CD4-positive, alpha-beta T cell treated with Interleukin-15 for 4 hours (primary cell): ENCODE measurements around the gene SLC25A33.

Experiments used
- DNase-seq: peaks from one replicate; pipeline ENCODE4 v3.0.0-alpha.2; 2020; ENCODE audit warnings: low spot score

Gene SLC25A33

DNA sequence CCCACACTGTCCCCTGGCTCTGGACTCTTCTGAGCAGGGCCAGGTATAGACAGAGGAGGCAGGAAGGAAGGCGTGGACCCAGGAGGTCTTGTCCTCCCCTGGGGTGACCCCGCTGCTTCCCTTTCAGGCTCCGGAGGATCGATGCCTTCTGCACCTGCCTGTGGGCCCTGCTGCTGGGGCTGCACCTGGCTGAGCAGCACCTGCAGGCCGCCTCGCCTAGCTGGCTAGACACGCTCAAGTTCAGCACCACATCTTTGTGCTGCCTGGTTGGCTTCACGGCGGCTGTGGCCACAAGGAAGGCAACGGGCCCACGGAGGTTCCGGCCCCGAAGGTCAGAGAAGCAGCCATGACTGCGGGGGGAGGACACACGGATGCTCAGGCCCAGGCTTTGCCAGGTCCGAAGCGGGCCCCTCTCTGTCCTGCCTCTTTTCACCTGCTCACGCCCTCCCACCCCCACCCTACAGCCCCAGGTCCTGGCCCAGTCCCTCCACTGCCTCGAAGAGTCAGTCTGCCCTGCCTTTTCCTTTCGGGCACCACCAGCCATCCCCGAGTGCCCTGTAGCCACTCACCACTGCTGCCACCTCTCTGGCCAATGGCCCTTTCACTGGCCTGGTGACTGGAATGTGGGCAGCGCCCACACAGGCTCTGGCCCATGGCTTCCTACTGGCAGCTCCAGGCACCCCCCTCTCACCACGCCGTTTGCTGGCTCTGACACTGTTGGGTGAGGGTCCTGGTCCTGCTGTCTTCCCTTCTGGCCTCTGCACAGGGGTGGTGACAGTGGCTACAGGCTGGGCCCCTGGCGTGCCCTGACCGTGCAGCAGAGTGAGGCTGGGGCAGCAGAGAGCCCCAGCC lies 62.9 kb downstream of the SLC25A33 start:
- DNase-seq = no peak

DNA sequence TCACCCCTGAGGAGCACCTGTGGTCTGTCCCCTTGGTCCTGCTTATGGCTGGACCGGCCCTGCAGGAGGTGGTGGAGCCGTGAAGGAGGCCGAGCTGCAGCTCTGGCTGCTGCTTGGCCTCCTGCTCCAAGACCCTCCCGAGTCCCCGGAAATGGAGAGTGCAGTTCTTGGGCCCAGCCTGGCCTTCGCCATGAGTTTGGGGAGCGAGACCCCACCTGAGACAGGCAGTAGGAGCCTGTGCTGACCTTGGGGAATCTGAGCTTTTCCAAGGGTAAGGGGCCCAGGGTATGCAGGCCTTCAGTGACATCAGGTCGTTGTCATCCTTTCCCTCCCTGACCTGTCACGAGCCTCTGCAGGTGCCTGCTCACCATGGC lies 63.5 kb downstream of the SLC25A33 start:
- no peak for DNase-seq

DNA sequence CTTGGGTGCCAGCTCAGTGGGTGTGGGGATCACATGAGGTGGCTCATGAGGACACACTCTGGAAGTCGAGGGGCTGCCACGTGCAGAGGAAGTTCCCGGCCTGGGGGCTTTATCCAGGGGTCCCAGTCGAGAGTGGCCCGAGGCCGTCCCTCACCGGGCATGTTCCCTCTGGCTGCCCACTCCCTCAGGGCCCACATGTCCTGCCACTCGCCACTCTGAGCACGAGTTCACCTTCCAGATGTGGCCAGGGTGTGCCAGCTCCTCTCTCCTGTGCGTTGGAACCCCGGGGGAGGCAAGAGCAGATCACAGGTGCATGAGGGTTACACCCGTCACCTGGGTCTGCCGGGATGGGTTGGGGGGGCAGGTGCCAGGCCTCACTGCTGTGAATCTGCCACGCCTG lies 64.0 kb downstream of the SLC25A33 start:
- DNase-seq = no peak

DNA sequence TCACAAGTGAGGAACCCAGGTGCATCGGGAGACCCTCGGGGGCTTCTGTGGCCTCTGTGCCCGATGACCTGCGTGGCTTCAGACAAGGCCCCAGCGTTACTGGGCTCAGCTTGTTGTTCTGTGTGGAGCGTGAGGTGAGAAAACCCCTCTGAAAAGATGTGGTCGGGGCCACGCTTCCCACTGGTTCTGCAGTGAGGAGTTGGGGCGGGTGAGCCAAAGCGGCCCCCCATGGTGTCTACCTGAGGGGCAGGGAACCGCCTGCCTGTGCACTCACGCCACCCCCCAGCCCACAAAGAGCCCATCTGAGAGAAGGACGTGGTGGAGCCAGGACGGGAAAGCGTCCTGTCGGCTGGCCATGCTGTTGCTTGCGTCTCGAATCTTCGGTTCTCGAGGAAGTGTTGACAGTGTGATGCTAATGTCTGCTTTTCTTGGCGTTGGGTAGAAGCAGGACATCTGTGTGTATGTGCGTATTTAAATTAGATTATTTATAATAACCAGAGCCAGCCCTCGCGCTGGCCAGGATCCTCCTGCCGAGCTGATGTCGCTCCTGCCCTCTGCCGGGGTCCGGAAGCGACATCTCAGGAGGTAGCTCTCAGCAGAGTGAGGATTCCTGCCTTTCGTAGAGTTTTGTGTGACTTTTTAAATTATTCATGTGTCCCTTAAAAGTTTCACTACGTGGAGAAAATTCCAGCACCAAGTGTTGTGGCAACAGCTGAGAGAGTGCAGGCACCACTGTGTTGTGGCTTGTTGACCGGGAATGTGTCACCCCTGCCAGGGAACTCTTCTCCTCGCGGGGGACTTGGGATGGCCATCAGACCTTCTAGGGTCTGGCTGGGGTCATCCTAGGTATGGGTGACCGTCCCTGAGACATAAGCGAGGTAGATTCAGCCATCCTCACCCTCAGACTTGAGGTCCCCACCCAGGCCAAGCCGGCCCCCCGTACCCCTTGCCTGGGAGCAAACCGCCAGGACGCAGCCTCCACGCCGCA lies 64.8 kb downstream of the SLC25A33 start:
- DNase-seq = no peak

DNA sequence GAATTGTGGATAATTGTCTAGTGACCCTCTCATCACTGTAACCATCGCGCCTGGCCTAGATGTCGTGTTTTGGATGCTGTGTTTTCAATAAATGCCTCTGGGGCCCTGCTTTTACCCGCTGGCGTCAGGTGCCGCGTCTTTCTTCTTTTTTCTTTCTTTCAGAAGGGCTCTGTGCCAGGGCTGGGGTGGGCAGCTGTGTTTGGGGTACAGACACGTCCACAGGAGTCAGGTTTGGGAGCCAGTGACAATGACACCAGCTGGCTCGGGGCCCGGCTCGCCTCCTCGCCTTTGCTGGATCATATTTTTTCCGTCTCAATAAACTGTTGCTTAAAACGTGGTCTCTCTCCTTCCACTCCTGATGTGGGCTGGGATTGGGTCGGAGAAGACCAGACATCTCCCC lies 65.6 kb downstream of the SLC25A33 start:
- DNase-seq = no peak

DNA sequence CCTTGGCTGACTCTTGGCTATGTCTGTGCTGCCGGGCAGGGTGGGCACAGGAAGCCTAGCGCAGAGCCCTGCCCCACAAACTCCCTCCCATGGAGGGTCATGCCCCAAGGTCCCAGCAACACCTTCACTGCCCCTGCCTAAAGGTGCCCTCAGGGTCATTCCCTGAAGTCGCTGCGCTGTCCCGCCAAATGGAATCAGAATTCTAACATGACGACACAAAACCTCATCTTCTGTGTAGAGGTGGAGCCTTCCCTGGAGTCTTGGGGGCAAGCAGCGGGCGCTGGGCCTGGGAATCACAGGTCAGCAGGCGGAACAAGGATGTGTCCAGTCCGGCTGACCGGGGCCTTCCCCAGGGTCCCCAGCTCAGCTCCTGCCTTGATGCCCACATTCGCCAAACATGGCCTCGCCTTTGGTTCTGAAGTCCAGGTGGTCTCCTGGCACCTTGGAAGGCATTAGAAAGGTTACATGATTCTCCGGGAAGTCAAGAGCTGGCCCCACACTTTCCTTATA lies 66.7 kb downstream of the SLC25A33 start:
- no peak for DNase-seq

DNA sequence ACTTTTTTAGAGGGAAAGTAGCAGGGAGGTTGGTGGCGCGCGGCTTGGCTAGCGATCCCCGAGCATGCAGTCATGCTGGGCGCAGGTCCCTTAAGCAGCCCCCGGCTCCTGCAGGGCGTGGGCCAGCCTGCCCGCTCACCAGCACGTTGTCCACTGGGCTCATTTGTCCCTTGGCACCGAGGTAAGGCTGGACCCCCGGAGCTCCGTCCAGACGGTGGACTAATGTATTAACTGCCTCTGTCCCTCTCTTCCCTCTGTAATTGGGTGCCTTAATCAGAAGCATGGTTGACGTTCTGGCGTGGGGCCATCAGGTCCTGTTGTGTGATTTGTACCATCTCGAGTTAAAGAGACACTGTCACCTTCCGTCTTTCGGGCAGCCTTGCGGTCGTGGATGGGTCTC lies 67.2 kb downstream of the SLC25A33 start:
- no peak for DNase-seq

DNA sequence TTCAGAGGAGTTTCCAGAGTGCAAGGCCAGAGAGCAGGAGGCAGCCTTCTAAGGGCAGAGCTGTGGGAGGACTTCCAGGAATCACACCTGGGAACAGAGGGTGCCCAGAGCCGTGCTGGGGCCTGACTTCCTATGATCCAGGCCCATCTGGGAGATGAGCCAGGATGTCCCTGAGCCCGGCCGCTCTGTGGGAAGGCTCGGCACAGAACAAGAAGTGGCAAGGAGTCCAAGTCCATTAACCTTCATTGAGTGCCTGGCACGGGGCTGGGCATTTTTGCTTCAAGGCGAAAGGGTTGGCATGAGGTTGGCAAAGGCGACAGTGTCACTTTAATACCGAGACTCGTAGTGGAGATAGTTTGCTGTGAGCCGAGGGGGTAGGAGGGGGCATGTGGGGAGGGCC lies 67.7 kb downstream of the SLC25A33 start:
- no peak for DNase-seq

DNA sequence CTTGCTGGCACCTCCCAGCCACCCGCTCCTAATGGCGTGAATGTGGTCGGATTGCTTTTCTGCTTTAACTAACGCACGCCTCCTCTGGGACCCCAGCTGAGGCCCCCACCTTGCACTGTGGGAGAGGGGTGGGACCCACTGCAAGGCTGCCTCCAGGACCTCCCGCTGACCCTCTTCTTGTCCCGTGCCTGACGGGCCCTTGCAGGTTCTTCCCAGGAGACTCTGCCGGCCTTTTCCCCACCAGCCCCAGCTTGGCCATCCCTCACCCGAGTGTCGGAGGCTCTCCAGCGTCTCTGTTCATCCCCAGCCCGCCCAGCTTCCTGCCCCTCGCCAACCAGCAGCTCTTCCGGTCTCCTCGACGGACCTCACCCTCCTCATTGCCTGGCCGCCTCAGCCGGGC lies 68.1 kb downstream of the SLC25A33 start:
- no peak for DNase-seq

DNA sequence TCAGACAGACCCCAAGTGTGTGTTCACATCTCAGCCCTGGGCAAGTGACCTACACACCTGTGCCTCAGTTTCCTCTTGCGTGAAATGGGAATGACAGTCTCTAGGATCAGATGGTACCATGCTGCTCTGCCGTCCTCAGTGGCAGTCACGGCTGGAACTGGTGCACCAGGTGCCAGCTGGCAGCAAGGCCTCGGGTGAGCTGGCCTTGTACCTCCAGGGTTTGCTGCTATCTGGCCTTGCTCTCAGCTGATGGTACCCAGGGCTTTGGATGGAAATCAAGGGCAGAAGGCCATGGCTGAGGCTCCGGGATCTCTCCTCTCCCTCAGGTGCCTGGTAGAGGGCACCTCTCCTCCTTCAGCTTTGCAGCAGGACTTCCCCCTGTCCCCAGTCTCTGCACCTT lies 70.7 kb downstream of the SLC25A33 start:
- DNase-seq = no peak

DNA sequence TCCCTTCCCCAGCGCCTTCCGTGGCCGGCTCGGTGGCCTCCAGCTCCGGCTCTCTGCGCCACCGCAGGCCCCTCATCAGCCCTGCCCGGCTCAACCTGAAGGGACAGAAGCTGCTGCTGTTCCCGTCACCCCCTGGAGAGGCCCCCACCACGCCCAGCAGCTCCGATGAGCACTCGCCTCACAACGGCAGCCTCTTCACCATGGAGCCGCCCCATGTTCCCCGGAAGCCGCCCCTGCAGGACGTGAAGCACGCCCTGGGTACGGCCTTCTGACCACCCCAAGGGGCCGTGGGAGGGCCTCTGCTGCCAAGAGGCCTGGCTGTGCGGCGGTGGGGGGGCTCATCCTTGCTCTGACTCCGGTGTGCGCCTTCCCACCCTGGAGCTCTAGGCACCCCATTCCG lies 71.3 kb downstream of the SLC25A33 start:
- DNase-seq = no peak

DNA sequence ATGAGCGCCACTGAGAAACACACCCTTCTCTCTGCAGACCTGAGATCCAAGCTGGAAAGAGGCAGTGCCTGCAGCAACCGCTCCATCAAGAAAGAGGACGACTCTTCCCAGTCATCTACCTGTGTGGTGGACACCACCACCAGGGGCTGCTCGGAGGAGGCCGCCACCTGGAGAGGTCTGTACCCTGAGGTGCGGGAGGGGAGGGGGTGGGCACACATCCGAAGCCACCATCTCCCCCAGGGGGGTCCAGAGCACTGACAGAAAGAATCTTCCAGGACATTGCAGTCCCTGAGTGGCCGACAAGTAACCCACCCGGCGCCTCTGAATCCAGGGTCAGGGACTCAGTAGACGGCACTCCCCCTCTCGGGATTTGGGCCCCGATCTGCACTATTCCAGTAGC lies 72.5 kb downstream of the SLC25A33 start:
- DNase-seq = no peak

DNA sequence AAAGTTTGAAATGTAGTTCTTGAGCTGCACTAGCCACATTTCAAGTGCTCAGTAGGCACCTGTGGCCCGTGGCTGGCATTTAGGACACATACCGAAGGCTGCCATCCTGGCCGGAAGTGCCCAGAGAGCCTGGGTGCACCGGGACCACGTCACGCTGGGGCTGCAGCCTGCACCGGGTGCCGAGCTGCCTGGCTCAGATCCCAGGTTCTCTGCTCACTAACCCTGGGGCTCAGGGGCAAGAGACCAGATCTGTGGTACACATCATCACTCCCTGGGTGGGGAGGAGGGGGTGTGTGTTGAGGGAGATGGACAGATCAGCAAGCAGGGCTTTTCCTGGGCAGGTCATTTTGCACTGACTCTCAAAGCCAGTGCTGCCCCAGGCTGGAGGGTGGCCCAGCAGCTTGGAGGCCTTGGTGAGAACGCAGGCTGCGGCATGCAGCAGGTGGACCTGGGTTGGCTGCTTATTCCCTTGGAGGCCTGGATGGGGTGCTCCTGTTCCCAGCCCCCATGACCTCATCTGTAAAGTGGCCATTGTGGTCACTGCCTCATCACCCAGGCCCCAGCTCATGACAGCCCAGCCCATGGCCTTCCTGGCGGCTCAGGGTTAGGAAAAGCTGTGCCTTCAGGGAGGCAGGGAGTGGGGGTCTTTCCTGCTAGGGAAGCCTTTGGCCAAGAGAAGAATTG lies 73.0 kb downstream of the SLC25A33 start:
- no peak for DNase-seq

DNA sequence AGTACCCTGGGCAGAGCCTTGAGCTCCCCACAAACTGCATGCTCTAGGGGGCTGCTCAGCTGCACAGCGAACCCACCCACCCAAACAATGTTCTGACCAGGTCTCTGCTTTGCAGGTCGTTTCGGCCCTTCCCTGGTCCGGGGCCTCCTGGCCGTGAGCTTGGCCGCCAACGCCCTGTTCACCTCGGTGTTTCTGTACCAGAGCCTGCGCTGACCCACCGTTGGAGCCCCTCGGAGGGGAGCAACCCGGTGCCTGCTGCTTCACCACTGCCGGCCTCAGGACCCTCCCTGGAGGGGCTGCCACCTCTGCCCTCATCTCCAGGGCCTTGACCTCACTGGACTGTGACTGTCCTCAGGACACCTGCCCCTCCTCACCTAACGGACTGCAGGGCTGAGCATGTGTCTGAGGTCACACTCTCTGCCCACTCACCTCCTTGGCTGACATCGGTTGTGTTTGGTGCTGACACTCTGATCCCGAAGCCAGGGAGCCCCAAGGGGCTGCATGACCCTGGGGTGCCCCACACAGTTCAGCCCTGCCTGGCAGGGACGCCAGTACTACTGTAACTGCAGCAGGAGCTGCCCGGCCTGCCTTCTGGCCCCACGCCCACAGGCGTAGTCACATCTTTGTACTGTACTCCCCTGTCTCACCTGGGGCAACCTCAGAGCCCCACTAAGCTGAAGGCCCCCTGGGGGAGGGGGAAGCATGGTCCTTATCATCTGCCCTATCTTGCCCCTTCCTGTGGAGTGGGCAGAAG lies 73.8 kb downstream of the SLC25A33 start:
- DNase-seq = no peak

DNA sequence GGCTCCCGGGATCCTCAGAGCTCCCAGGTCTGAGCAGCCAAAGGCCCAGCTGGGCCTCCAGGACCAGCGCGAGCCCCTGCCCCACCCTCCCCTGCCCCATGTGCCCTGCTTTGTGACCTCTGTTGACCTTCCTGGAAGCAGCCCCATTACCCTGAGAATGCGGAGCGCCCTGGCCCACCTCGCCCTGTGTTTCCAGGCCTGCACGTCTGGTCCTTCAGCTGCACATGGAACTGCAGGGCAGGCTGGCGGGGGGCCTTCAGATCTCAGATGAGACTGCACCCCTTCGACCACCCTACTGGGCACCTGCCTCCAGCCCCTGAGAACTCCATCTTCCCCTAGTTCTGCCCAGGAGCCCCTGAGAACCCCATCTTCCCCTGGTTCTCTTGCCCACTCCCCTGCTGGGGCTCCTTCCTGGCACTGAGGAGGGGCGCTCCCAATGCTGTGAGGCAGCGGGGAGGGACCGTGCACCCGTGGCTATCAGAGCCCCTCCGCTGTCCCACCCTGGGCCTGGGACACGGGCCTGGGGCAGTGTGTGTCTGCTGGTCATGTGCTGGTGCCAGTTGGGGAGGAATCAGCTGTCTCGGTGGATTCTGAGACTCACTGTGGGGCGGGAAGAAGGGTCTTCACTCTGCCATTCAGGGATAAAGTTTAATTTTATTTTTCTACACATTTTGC lies 74.5 kb downstream of the SLC25A33 start:
- DNase-seq = no peak

DNA sequence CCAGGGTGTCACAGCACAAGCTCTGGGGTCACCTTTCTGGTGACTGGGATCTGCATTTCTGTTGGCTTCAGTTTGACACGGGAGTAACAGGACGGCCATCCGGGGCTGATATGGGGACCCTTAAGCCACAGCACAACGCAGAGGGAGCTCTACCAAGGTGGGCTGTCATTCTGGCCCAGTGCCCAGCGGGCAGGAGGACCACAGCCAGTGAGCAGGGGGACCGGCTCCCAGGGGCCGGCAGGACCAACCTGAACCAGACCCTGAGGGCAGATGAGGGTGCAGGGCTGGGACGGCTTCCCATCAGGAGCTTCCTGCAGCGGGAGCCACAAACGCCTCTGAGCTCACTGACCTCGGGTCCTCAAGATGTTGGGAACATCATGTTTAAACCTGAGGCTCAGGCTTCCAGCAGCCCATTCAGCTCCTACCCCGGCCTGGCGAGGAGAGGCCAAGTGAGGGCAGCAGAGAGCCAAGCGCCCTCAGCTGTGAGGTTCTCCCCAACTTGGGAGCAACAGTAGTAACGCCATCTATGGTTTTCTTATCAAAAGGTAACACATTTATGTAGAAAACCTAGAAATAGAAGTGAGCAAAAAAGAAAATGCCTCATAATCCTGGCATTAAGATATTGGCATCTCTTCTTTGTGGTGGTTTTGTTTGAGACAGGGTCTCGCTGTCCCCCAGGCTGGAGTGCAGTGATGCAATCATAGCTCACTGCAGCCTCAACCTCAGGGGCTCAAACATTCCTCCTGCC lies 76.2 kb downstream of the SLC25A33 start:
- peak; percentile 53 for DNase-seq

DNA sequence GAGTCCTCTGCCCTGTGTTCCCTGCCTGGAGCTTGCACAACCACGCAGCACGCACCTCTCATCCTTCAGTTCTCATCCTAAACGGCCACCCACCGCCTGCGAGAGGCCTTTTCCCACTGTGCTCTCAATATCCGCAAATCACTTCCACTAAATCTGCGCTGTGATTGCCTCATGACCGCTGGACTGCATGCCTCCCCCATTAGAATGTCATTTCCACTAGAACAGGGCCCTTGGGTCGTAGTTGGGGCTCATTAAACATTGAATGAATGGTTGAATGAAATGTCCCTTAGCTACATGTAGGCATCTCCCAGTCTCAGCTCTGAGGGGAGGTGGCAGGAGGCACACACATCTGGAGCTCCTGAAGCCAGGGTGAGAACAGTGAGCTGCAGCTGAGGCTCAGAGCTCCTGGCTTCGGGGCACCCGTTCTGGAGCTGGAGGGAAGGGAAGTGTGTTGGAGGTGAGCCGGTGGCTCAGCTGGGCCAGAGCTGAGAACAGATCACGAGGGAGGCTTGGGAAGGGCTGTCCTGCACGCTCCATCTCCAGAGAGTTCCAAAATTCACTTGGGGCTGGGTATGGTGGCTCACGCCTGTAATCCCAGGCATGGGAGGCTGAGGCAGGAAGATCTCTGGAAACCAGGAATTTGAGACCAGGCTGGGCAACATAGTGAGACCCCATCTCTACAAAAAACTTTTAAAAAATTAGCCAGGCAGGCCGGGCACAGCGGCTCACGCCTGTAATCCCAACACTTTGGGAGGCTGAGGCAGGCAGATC lies 79.8 kb downstream of the SLC25A33 start:
- no peak for DNase-seq

DNA sequence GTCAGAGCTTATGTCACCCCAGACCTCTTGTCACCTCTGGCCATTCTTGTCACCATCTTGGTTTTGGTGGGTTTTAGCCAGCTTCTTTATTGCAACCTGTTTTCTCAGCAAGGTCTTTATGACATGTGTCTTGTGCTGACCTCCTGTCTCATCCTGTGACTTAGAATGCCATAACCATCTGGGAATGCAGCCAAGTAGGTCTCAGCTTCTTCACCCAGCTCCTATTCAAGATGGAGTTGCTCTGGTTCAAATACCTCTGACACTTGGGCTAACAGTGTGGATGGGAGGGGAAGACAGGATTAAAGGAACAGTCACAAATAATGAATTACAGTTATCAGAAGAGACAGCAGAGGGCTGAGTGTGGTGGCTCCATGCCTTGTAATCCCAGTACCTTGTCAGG lies 81.8 kb downstream of the SLC25A33 start:
- DNase-seq = no peak

DNA sequence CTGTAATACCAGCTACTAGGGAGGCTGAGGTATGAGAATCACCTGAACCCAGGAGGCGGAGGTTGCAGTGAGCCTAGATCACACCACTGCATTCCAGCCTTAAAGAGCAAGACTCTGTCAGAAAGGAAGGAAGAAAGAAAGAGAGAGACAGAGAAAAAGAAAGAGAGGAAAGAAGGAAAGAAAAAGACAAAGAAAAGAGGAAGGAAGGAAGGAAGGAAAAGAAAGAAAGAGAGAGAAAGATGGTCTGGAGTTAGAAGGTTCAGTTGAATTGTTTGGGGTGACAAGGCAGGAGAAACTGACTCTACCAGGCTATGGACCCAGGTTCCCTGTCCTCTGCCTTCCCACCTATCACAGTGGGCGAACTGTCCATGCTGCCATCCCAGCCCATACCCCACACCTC lies 84.8 kb downstream of the SLC25A33 start:
- no peak for DNase-seq
